SW480 (cell line): ENCODE measurements around the gene RALB.
"Not testable (repeated sequence)": the region's sequence is repeated elsewhere in the genome, so short reads cannot be mapped to it uniquely, and the experiment has no call there.

ENCODE experiments used
- DNase-seq: peaks from one replicate; pipeline ENCODE4 v3.0.0-alpha.2; 2016; ENCODE audit warnings: low spot score

Gene RALB

DNA sequence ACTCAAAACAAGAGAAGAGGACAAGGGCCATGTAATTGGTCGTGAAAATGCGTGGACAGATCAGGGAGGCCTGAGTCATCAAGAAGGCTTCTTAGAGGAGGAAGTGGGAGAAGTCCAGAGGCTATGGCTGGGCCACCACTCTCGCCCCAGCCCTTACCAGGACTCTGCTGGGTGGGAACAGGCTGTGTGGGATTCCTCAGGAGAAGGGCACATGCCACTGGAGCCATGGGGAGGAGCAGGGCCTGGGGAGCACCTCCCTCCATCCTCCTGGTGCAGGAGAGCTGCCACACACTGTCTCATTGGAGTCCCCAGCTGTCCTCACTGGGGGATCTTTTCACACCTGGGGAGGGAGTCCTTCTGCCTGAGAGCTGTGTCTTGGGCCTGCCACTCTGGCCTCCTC, 9.4 kb upstream of the RALB start:
- DNase-seq, result no peak

DNA sequence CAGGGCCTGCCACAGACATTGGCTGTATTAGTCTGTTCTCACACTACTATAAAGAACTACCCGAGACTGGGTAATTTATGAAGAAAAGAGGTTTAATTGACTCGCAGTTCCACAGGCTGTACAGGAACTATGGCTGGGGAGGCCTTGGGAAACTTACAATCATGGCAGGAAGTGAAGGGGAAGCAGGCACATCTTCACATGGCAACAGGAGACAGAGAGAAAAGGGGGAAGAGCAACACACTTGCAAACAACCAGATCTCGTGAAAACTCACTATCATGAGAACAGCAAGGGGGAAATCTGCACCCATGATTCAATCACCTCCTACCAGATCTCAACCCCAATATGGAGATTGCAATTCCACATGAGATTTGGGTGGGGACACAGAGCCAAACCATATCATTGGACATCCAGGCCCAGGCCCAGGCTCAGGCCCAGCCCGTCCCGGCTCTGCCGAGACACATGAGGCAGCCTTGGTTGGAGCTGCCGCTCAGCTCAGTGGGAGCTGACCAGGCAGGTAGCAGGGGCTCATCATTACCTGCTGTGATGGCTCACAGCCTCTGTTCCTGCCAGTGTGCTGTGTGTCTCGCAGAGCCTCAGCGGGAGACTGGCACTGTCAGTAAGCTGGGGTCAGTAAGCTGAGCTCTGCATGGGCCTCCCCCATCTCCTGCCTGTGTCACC, 8.6 kb upstream of the RALB start:
- no peak for DNase-seq

DNA sequence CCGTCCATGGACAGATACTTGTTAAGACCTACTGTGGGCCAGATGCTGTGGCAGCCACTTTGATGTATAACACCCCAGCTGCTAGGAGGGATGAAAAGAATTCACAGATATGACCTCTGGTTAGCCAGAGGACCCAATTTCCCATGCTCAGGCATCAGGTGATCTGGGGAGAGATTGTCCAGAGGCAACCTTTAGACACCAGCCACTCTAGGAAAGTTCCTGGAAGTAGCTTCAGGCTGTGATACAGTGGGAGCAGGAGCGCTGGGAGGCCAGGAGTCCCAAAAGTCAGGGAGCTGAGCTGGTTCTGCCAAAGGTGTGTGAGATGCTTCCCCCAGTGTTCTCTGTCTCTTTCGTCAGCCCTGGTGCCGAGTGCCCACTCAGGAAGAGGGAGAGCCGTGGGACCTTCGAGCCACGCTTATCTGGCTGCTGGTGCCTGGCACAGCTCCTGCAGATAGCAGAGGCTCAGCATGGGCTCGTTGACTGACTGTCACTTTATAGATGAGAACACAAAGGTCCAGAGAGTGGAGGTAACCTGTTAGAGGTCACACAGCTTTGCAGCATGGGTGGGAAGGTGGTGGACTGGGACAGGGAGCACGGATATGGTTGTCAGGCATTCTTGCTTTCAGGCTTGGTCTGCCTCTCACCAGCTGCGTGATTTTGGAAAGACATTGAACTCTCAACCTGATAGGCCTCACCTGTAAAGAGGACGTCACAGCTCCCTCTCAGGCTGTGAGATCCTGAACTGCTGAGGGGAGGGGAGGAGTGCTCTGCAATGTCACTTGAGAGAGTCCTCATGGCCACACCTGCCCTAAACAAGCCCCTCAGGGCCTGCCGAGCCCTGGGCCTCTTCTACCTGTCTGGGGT, 7.8 kb upstream of the RALB start:
- DNase-seq, result no peak

DNA sequence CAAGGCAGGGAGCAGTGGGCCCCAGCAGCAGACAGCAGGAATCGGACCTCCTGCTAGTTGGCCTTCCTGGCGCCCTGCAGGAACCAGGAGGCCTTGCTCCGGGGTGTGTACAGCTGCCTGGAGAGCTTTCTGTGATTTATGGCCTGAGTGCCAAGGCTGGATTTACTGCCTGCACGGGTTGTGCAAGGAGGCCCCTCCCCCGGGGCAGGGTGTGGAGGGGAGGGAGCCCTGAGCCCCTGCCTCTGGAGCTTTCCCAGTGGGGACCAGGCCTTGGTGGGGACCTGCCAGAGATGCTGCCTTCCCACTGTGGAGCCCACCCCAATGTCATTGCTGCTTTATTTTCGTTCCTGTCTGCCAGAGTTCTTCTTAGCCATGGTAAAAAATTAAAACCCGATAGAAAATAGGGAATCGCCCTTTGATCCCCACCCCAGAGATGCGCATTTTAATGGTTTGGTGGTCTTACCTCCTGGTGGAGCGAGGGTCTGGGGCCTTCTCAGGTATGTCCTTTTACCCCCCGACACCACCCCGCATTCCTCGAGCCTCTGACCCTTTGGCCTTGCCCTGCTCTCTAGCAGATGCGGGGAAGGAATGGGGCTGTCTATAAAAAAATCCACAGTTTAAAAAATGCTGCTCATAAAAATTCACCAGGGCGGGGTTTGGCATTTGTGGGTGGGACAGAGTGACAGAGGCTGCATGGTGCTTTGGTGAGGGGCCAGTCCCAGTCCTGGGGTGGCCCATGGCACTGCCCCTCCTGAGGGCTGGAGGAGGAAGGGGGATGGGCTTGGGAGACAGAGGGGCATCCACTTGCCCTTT, 6.9 kb upstream of the RALB start:
- DNase-seq, result peak; percentile 59

DNA sequence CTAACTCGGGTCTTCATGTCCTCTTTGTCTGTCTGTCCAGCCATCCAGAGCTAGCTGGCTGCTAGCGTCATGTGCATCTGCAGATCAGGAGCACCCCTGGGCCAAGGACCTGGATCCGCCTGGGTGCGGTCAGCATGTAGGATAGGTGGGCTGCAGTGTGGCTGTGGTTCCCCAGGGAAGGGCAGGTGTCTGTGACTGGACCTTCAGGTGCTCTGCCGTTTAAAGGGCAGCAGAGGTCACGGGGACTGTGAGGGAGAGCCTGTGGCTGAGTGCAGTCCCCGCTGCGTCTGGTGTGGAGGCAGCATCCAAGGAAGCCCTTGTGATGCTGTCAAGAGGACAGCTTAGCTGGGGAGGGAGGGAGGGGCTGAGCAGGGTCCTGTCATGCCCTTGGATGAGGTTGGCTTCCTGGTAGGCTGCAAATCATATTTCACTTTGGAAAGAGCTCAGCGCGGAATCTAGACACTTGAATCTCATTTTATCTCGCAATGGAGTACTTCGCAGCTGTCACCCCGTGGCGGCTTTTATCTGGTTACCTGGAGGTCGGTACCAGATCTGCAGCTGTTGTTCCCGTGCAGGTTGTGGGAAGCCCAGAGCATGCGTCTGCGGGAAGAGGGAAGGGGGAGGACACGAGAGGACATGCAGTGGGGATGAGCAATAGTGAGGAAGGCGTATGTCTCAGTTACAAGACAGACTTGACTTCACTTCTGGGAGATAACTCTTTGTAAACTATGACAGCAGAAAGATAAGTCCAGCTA, 5.9 kb upstream of the RALB start:
- peak; percentile 23 for DNase-seq

DNA sequence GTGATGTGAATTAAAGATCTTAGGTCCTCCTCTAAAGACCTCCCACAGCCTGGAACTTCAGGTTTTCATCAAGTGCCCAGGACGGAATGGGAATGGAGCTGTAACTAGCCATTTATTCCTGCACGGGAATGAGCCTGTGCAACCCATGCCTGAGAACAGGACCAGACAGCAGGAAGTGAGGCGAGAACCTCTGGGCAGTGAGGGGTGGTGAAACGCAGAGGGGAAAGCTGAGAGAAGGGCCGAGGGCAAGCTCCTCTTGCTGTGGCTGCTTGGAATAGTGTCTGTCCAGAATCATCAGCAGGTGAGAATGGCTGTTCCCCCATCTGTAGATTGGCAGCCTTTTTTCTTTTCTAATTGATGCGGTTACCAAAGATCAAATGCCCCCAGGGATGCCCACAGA, 4.8 kb upstream of the RALB start:
- no peak for DNase-seq

DNA sequence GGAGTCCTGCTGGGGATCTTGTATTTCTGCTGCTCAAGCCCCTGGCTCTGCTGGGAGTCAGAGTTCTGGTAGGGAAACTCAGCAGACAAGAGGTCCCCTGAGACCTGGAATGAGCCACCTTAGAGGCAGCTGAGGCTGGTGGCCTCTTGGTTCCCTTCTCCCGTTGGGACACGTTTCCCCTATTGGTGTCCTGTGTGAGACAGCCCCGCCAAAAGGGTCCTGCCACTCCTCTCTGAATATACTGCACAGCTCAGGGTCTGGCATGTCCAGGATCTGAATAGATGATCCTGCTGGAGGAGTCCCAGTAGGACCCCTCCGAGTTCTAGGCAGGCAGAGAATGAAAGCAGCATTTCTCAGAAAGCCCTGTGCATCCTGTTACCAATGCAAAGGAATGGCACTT, 2.0 kb upstream of the RALB start:
- DNase-seq, result no peak

DNA sequence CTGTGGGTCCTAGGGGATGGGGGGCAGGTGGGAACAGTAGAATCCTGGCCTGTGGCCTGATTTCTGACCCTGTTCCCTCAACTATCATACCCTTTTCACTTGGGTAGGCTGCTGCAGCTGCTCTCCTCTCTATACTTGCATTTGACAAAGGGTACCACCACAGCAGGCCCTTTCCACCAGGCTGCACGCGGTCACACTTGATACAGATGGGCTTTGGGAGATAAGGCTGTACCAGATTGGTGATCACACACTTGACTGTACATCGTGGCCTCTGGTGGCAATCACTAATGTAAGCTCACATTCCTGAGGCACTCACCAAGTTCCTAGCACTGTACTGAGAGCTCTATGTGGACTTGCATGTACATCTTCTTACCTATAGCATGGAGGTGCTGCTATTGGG, 1.6 kb upstream of the RALB start:
- DNase-seq, result no peak

DNA sequence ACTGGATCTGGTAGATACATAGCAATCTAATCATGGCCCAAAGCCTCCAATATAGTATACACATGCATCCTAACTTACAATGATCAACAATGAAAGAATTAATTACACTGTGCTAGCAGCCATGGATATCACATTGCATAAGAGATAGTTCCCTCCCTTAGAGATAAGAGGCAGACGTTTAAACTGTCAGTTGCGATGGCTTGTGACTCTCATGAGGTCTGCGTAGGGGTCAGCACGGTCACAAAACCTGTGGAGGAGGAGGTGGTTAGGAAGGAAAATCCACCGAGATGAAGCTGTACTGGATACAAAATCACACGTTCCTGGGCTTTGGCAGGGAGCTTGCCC, 800 bp upstream of the RALB start:
- DNase-seq, result no peak

DNA sequence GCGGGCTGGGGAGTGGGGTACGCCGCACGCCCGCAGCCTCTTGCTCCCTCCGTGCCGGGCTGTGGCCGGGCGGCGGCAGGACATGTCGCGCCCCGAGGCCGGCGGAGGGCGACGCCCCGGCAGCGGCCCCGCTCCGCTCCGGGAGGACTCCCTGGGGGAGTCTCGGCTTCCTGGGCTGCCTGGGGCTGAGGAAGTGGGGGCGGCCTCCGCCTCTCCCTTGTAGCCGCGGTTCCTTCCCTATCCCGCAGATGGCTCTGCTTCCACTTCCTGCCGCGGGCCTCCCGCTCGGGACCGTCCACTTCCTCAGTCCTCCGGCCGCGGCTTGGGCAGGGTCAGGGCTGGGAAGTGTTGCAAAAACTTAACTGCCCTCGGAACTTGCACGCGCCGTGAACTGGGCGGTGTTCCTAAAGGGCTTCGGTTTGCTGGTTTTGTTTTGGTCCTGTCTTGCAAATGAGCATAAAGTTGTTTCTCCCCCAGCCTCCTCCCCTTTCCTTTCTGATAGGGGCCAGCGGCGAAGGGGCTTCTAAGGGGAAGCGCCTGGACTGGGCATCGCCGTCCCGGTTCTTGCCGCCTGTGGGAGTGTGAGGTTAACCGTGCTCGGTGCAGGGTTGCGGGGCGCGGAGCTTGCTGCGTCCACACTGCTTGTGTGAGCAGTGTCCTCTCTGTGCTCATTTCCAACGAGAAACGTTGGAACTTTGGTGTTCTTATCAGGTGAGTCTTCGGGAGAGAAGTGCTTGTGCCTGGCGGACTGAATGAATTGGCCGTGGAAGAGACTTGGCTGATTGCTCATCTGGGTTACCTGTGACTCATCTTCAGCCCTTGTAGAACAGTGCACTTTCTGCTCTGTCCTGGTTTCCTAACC, 600 bp downstream of the RALB start:
- peak; percentile 77 for DNase-seq

DNA sequence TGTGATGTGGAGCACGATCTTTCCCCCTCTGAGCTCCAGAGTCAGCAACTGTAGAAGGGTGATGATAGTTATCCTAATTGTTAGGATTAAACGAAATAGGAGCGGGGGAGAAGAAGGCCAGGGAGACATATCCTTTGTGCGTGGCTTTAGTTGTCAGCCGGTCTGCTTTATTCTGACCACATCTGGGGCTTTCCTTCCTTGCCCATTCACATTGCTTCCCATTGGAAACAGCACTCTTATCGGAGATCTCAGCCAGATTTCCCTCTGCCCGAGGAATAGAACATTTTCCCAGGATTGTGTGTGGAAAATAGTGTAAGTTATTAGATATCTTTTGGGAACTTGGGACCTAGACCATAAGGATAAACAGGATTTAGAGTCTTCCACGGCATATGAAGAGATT, 1.5 kb downstream of the RALB start:
- DNase-seq, result no peak

DNA sequence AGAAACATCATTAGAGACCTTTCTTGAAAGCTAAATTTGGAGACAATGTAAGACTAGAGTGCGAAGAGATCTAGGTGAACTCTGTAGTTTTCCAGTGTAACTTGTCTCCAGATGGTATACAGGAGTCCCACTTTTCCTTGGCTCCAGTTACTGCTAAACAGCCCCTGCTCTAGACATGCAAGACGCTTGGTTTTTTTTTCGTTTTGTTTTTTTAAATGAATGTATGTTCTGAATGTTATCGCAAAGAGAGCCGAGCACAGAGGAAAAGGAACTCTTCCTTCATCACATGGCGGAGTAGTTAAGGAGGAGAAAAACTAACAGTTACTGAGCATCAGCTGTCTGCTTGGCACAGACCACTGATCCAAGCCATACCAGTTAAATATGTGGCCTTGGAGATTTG, 2.4 kb downstream of the RALB start:
- DNase-seq, result no peak

DNA sequence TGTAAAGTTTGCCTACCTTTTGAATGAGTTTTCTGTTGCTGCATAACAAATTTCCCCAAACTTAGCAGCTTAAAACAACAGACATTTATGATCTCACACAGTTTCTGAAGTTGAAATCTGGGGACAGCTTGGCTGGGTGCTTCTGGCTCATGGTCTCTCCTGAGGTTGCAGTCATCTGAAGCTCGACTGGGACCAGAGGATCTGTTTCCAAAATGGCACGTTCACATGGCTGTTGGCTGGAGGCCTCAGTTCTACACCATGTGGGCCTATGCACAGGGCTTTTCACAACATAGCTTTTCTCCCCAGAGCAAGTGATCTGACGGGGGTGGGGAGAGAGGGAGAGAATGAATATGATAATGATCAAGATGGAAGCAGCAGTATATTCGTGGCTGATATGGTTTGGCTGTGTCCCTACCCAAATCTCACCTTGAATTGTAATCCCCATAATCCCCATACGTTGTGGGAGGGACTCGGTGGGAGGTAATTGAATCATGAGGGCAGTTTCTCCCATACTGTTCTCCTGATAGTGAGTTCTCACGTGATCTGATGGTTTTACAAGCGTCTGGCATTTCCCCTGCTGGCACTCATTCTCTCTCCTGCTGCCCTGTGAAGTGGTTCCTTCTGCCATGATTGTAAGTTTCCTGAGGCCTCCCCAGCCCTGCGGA, 3.5 kb downstream of the RALB start:
- DNase-seq, result no peak

DNA sequence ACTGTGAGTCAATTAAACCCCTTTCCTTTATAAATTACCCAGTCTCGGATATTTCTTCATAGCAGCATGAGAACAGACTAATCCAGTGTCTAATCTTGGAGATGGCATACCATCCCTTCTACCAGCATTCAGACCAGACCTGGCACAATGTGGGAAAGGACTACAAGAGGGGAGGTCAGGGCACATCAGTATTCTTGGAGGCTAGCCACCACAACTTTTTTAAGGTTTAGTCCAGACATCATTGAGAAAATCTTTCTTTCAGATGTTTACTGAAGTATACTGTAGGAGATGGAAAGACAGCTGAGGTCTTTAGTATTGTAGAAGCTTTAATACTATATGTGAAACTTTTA, 4.0 kb downstream of the RALB start:
- no peak for DNase-seq

DNA sequence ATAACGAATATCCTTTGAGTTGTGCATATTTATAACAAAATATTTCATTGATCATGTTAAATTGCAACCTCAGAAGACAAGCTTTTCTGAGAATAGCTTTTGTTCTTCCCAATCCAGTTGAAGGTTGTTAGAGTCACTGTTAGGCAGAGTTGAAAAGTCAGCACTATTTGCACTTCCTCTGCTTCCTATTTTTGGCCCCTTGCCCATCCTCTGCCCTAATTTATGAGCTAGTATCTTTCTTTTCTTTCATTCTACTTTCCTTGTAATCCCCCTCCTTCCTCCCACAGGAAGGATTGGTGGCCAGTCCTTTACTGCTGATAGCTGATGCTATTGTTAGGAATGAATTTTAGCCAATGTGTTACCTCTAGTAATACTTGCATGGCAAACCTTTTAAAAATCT, 4.9 kb downstream of the RALB start:
- DNase-seq, result no peak

DNA sequence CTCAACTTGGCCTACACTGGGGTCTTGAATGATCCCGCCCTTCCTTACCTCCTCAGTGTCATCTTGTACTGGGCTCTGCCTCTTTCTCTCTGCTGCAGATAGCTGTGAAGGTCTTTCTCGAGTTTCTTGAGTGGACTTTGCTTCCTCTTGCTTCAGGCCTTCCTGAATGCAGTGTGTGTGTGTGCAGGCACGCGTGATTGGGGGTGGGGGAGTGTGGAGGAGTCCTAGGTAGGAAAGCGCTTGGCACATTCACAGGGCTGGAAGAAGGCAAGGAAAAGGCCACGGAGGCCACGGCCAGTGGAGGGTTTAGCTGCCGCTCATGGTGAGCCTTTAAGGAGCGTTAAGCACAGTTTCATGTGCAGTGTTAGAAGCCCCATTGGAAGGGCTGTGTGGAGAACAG, 5.5 kb downstream of the RALB start:
- no peak for DNase-seq

DNA sequence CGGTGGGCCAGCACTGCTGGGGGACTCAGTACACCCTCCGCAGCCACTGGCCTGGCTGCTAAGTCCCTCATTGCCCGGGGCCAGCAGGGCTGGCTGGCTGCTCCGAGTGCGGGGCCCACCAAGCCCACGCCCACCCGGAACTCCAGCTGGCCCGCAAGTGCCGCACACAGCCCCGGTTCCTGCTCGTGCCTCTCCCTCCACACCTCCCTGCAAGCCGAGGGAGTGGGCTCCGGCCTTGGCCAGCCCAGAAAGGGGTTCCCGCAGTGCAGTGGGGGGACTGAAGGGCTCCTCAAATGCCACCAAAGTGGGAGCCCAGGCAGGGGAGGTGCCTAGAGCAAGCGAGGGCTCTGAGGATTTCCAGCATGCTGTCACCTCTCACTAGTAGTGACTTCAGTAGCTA, 7.3 kb downstream of the RALB start:
- DNase-seq, result not testable (repeated sequence)

DNA sequence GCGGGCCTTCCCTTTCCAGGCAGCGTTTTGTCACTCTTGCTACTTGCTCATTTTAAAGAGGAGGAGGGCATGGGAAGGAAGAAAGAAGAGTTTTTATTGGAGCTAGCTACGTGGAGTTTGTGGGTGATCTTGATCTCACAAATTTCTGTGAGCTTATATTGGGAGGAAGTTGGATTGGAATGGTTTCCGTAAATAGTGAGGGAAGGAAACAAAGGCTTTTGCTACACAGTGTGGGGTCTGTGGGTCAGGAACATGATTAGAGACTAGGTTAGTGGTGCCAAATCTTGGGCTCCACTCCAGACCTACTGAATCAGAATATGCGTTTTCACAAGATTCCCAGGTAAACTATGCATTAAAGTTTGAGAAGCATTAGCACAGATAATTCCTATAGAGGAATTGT, 8.1 kb downstream of the RALB start:
- DNase-seq, result no peak

DNA sequence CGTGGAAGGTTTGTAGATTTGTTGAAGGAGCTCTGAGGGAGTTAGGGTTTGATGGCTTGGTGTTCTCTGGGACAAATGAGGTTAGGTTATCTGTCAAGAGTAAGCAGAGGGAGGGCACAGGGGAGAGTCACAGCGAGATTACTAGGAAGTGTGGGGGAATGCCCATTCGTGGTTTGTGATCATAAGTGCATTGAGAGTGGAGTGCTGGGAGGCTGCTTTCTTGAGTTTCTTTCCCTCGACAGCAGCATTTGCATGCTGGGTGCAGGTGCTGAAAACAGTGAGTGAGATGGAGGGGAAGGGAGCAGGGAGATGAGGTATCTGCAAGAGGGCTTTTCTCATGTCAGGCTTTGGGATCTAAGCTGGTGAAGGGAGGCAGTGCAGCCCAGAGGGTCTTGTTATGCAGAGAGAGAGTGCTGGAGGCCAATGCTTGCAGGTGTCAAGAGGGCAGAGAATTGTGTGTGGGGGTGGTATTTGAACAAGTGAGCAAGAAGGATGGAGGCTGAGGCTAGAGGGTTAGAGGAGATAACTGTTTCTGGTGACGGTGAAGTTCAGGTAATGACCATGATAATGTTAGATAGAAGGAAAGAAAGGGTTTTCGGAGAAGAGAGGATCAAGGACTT, 8.8 kb downstream of the RALB start:
- DNase-seq, result no peak

DNA sequence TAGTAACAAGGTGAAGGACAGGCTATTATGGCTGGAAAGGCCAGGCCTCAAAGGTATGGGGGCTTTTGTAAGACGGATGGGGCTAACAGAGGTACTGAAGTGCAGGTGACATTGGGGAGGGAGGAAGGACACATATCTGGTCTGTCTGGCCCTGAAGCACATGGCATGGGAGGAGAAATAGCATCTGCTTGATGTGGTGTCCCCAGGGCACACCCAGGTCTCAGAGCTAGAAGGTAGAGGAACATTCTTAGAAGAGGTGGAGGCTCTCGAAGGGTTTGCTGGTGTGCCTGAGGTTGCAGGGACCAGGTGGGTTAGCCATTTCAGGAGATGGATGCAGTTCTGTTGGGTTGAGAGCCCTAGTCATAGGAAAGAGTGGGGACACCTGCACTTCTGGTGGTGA, 9.5 kb downstream of the RALB start:
- no peak for DNase-seq
